Fibroblast of pulmonary artery (primary cell): ENCODE measurements around the gene CMTM2.

Source experiments
- DNase-seq: peaks from one replicate; pipeline ENCODE4 v3.0.0-alpha.2; 2010; ENCODE audit warnings: low read depth
- H3K4me3 ChIP-seq: replicated peaks from 2 replicates; pipeline ENCODE4 v1.5.1; 2011; ENCODE audit warnings: low read depth, mild to moderate bottlenecking, control low read depth, low read length, moderate library complexity
- CTCF ChIP-seq: IDR thresholded peaks from 2 replicates; pipeline ENCODE4 v1.5.1; 2011; ENCODE audit warnings: mild to moderate bottlenecking, control low read depth, low read length, inconsistent platforms; ENCODE audit errors: missing control alignments

CMTM2 gene

DNA sequence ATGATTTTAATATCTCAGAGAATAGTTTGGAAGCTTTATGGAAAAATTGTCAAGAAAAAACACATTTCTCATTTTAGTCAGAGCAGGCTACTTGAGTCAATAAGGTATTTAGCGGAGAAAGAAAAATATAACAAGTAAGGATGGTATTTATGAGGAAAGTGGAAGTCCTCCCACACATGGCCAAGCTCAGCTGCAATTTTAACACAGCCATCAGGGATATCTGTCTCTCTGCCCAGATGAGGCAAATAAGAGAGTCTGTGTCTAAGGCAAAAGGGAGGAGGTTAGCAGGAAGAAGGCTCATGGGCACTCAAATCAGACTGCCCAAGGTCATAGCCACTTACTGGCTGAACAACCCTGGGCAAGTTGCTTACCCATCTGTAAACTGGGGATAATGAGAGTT, 5.2 kb upstream of the CMTM2 start:
- DNase-seq: peak; percentile 45
- TF ChIP-seq CTCF: no peak
- H3K4me3 ChIP-seq: no peak overlapping the region

DNA sequence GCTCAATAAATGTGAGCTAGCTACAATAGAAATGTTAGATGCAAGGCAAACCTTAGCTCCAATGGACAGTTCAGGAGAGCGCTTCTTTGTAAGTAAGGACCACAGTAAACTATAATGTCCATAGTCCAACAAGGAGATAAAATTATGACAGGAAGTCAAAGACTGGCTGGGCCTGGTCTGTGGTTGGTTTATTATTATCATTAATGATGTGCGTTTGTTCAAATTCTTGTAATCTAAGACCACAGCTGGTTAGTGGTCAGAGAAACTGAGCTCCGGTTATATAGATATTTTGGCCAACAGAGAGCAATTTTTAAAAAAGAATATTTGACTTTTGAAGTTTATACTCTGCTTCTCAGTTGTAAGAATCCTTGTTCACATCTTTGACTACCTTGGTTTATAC, 4.7 kb upstream of the CMTM2 start:
- no peak for TF ChIP-seq CTCF
- no peak for DNase-seq
- no peak overlapping the region for H3K4me3 ChIP-seq

DNA sequence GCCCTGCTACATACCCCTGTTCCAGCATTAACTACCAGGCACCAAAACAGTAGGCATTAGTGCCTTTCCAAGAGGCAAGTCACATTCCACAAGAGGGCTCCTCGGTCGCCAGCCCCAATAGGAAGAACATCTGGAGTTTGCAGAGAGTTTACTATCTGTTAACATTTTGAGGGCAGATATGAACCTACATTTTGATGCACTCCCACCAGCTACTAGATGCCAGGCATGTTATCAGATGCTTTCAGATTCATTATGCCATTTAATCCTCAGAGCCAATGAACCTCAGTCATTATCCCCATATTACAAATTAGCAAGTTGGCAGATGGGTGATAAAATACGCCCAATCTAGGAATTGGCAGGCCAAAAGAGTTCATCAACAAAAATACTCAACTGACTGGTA, 4.2 kb upstream of the CMTM2 start:
- H3K4me3 ChIP-seq: no peak overlapping the region
- TF ChIP-seq CTCF: no peak
- DNase-seq: no peak

- no peak for DNase-seq
- TF ChIP-seq CTCF: no peak
- H3K4me3 ChIP-seq: no peak overlapping the region
These were observed 3.0 kb upstream of the CMTM2 start for GRCh38 chr16:66576296-66576695.

DNA sequence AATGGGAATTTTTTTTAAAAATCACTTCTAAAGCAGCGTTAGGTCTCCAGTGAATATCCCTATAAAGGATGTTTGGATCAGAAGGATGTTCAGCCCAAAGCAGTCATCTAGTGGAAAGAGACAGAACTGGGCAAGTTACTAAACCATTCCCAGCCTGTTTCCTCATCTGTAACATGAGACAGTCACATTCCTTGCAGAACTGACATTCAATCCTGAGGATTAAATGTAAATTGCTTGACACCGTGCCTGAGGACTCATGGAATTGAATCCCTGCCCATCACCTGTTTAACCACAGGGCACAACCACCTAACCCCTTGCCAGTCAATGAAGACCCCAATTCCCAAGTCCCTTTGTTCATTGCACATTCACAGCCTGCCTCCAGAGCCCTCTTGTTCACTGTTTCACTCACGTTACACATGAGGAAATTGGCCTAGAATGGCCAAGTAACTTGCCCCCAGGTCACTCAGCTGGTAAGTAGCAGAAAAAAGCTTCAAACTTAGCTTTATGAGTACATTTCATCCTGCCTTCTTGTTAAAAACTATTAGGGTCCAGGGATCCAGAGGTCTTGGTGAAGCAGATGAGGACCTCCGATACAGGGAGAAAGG, 1.4 kb downstream of the CMTM2 start:
- peak; percentile 24 for TF ChIP-seq CTCF
- peak; percentile 66 for DNase-seq
- H3K4me3 ChIP-seq: no peak overlapping the region

- no peak overlapping the region for H3K4me3 ChIP-seq
- DNase-seq: no peak
- no peak for TF ChIP-seq CTCF
These were observed 2.1 kb downstream of the CMTM2 start for GRCh38 chr16:66581246-66581952.

GRCh38 chr16:66585481-66586239, 6.4 kb downstream of the CMTM2 start:
- no peak for TF ChIP-seq CTCF
- H3K4me3 ChIP-seq: no peak overlapping the region
- no peak for DNase-seq
